Hematopoietic multipotent progenitor cell (in vitro differentiated cells): Measurements from ENCODE around the gene LRRC4. TPM values are rescaled to one million over a fixed set of nuclear protein-coding genes. Genes with fewer than 3 reads are reported as not detected.

ENCODE experiments used
- DNase-seq, 3 donors: peaks; one replicate each; pipeline ENCODE4 v3.0.0-alpha.2; 2011 to 2015; ENCODE audit warnings: low read depth in 2 of 3, low spot score in 2 of 3
- total RNA-seq: library from RNA; depleted of rRNA; stranded (reverse); fragments of >200 nt; gene quantifications from one replicate; pipeline ENCODE4 v1.2.3, GENCODE V29; 2012

LRRC4 gene
- total RNA-seq, 1 donor, result 0.54 TPM

DNA sequence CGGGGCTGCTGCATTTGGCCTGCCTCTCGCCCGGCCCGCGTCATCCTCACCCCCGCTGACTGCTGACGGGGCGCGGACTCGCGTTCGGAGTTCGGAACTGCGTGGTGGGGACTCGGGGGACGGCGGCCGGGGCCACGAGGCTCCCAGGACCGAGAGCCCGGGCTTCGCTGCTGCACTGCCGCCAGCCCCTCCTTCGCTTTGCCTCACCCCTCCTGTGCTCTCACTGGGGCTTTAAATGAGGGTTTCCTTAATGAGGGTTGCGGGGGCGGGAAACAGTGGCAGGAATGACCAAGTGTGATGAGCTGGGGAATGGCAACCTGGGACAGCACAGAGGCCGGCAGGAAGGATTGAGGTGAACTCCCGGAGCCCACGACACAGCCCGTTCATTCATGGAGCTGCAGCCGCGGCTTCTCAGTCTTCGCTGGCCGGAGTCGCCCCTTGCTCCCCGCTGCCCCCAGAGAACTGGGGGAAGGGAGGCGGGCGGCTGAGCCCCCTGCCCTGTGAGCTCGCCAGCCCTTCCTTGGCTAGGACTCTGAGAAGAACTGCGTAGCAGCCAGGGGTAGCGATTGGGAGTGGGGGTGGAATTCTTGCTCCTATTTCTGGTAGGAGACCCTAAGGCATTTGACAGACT, 1.5 kb upstream of the LRRC4 start:
- DNase-seq, result peak in 2 of 3 donors; percentile 11 to 32

DNA sequence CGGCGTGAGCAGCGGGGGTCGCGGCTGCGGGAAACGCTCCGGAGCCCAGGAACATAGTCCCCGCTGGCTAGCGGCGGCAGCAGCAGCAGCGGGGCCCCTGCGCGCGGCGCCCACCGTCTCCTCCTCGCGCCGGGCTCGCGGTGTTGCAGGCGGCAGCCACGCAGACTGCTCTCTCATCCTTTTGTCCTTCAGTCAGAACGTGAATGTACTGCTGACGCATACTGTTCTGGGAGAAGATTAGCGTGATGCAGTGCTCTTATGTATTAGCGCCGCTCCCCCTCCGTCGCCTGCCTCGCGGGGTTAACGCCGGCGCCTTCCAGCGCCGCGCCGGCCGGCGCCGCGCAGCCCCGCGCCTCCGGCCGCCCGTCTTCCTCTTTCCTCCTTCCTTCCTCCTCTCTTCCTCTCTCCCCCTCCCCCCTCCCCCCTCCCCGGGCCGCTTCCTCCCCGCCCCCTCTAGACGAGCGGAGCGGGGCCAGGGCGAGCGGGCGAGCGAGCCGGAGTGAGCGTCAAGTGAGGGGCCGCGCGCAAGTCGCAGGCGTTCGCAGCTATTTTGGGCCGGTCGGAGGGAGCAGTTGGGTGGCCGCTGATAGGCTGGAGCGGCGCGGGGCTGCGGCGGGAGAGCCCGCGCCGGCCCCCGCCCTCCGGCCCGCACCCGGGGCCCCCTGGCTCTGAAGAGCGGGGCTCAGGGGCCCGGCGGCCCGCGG, 816 bp upstream of the LRRC4 start:
- peak; percentile 19 to 83 (median 77) for DNase-seq

DNA sequence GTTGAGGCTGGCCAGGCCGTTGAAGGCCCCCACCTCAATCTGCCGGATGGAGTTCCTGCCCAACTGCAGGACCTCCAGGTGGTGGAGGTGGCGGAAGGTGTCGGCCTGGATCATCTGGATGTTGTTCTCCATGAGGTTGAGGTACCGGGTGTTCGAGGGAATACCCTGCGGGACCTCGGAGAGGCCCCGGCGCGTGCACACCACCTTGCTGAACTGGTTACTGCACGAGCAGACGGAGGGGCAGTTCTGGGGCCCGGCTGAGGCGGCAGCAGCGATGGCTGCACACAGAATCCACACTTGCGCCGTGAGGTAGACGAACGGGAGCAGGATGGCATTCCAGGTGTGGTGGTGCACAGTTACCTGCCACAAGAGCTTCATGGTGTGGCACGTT, 979 bp downstream of the LRRC4 start:
- DNase-seq, result no peak

DNA sequence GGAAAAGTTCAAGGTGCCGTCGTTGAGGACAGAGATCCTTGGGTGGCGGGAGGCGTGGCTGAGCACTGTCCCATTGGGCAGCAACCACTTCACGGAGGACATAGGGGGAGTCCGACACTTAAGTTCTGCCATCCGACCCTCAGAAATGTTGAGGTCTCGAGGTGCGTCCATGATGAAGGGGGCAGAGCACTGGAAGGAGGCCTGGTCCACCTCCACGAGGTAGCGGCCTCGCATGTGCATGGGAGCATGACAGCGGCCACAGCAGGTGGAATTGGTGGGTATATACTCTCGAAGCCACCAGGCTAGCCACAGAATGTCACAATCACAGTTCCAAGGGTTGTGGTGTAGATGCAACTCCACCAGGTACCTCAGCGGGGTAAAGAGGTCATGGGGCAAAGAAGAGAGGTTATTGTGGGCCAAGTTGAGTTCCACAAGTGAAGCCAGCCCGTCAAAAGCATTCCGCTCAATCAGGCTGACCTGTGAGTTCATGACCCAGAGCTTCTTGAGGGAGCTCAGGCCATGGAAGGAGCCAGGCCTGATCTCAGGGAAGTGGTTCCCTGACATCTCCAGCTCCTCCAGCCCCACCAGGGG, 1.7 kb downstream of the LRRC4 start:
- no peak for DNase-seq

DNA sequence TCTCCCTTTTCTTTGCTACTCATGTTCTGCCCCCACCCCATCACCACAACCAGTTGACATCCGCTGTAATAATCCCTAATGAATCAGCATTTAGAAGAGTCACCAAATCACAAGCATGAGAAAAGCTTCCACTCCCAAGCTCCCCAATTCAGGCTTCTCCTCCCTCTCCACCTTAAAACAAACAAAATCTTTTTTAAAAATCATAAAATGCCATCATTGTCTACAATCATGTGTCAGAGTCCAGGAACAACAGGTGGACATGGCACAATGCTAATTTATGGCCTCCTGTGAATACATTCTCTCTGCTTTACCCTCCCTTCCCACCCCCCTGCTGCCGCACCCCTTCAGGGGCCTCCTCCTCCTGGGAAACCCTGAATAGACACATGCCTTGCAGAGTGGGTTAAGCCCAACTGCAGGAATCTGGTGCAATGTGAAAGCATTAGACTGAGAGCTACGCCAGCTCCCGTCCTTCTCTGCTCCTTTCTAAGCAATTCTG, 3.7 kb downstream of the LRRC4 start:
- DNase-seq, result no peak

DNA sequence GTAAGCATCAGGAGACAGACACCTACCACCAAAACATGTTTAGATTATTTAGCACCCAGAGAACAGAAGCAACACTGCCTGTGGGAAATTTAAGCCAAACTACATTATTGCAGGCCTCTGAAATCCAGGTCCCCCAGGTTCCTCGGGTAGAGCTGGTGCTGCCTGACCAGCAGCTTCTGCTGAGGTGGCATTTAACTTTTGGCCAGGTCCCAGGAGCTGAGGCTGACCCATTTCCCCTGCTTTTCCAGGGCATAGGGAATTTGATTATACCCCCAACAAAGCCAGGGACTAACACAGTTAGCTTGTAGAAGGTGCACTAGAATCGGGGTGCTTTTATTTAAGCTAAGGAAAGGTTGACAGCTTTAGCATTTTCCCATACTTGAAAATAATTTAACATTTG, 4.7 kb downstream of the LRRC4 start:
- DNase-seq, result no peak

DNA sequence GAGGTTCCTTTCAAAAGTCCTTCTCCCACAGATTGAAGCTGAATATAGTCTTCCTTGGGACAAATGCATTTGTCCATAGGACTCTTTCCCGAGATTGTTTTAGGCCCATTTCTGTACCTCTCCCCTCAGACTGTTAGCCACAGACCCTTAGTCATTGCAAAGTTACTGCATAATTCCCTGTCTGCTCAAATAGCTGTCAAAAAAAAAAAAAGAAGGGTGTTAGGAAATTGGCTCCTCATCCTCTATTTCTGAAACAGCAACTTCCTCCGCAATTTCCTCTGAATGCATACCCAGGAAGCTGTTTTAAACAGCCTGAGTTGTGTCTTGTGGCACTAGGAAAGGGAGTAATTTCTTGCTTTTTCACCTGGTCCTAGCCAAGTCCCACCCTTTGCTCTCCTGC, 5.4 kb downstream of the LRRC4 start:
- no peak for DNase-seq

DNA sequence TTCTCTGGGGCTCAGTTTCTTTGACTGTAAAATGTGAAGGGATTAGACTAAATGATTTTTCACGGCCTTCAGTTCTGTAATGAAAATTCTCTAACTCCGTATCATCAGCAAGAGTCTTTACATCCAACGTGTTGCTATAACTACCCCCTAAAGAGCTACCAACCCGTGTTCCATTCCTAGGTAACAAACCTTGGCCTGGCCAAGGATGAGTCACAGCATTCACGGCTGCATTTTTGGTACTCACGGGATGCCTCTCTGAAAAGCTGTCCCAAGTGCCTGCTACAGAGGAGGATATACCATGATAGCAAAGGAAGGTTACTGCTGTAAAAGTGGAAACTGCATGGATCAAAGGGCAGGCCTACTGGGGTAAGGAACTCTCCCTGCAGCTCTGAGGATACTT, 5.9 kb downstream of the LRRC4 start:
- no peak for DNase-seq

DNA sequence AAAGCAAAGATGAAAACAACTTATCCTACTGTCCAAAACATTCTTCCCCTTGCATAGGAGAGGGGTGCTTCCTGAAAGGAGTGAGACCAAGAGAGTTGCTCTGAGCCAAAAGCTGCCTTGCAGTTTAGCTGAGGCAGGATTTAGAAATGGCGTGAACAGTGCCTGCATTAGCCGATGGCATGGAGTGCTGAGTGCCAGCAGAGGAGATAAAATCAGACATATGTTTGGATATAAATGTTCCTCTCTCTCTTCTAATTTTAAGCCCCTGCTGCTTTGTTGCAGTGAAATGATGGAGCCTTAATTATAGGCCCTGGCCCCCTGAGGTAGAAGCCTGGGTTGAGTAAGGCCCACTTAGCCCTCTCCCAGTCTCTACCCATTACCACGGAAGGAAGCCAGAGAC, 7.1 kb downstream of the LRRC4 start:
- no peak for DNase-seq

DNA sequence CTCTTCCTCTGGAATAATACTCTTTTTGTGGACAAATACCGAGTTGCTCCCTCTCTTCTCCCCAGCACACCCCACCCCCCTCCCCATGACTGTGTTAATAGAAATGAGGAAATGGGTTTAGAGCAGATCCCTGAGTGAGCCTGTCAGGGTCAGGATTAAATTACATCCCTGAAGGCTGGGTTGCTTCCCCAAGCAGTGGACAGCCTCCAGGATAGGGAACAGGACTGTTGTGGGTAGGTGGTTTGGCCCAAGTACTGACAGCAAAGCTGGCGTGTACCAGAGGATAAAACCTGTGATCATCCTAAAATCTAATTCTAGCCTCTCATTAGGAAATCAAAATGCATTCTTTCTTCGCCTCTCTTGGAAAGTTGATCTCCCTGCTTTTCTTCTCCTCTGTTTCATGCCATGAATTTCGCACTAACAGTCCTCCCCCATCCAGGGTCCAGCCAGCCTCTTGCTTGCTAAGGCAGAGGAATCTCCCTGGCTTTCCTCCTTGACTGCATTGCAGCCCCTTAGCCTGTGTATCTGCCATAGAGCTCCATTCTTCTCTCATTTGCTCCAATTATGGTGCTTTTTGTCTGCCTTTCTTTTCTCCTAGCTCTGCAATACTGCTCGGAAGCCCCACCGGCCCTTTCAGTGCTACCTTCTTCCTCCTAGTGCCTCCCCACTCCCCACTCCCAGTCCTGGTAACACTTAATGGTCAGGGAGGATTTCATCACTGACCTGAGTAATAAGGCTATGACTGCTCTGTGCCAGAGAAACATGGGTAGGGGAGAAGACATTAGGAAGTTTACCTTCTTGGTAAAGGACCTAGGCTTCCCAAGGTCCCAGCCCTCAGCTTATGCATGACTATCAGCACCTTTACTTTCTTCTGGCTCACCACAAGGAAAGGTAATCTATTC, 8.4 kb downstream of the LRRC4 start:
- DNase-seq, result no peak

DNA sequence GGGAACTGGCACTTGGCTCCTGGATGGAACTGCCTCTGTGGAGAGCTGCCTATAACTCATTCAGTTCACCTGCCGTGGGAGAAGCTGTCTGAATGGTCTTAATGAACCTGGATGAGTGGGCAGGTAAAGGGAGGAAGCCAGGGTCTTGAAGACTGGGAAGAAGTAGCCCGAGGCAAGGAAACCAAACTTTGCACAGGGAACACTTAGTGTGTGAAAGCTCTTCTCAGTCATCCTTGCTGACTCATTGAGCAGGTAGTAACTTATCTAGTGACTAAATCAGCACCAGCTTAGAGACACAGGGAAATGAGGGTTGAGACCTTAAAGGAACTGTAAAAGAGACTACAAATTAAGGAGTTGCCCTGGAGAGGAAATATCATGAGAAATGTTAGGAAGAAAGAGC, 9.9 kb downstream of the LRRC4 start:
- DNase-seq, result no peak

DNA sequence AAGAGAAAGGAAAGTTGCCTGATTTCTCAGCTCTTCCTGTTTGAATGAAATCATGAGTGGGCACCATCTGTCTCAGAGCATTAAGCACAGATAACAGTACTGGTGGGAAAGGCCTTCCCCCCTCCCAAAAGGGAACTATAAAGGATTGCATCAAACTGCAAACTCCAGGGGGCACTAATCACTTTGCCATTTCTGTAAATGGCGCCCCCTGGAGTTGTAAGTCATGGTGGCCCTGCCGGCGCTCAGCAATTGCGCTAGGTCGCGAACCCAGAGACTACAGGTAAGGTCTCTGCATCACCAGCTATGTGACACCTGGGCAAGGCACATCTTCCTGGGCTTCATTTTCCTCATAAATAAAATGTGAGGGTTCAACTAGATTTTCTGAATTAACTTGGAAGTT, 11.1 kb downstream of the LRRC4 start:
- peak in 2 of 3 donors; percentile 26 to 31 for DNase-seq

DNA sequence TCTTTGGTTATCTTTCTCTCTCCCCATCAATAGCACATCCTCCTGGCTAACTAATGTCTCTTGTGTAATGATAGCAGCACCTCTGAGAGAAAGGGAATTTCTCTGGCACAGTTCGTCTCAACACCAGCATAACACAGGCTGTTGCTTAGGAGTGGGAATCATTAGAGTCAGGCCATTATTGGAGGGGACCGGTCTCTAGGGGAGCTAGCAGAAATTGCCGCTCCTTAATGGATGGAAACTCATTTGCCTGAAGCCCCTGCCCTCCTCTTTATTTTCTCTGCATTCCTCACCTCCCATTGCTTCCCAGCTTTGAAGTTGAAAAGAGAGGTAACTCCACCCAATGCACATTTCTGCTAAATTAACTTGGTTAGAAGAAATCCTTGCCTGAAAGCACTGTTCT, 11.9 kb downstream of the LRRC4 start:
- no peak for DNase-seq

DNA sequence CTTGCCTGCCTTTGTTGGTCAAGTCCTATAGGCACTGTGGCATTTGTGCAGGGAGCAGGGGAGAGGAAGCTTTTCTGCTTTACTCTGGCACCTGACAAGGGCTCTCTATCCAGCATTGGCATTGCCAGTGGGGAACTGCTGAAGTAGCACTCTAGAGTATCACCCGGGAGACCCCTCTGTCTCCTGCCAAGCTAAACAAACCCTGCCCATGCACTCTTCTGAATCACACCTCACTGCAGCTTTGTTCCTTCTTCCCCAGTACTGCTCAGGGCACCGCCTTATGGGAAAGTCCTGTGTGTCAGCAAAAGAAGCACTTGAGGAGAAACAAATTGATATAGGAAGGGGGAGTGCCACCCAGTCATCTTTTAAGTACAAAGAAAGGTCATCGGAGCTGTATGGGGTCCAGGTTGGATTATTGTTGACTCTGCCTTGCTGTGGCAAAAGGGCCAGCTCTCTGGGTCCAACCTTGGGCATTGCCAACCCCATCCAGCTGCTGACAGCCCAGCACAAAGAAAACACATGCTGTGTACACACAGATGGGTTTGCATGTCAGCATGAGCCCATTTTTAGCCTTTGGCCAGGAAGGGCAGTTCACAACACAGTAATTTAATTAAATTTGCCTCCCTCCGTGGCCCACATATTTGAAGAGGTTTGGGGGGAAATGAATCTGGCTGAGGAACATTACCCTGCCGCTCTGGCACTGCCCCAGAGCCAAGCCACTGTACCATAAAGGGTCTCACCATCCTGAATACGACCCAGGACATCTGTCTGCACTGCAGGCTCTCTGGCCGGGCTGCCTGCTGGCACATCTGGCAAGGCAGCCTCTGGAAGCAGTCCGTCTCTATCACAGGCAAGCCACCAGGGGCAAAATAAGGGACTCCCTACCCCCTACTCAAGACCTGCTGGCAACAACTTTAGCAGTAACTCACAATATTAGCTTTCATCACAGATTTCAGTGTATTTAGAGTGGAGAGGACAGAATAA, 13.1 kb downstream of the LRRC4 start:
- DNase-seq, result no peak

DNA sequence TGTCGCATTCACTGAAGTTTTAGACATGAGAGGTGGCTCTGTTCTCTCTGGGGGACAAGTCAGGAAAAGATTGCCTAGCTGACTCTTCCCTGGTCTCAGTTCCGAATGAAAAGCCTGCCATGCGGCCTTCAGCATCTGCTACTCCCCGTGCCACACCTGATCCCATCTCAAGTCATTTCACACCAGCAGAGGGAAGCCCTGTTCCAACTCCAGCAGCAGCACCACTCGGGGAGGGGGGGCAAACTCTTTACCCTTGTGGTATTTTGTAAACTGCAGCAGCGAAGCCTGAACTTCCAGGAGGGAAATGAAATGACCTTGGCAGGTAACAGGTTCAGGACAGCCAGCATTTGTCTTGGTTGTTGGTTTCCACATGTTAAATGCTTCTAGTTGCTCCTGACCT, 13.8 kb downstream of the LRRC4 start:
- DNase-seq, result no peak

DNA sequence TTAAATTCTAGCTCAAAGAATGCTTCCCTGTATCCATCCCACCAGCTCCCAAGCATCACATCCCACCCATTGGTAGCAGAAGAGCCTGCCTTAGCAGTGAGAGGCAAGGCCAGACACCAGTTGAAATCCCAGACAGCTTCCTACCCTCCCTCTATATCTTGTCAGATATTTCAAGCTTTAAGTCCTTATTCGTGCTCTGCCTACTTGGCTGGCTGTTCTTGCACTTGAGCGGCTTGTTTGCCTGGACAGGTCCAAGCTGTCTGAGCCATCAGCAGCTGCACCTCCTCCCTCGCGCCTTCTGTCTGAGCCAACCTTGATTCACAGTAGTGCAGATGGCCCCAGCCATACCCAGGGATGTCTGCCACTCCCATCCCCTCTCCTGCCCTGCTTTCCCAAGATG, 16.4 kb downstream of the LRRC4 start:
- no peak for DNase-seq

DNA sequence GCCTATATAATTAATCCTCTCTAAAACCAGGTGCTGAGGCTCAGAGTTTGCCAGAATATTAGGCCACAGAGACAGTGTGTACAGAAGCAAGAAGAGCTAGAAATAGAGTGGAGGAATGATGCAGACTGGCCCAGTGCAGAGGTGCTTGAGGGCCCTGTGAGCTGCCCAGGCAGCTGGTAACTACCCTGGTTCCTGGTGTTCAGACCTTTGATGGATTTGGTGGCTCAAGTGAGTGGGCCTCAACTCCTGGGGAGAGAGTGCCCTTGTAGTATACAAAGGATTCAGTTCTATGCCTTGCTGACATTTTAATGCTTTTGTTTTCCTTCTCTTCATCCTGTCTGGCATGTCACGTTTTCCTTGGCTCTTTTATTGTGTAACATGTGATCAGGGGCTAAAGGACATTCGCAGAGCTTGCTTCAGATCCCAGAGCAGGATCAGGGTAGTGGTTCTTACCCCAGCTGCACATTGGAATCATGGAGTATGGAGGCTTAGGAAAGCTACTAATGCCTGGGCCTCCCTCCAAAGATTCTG, 20.0 kb downstream of the LRRC4 start:
- no peak for DNase-seq

DNA sequence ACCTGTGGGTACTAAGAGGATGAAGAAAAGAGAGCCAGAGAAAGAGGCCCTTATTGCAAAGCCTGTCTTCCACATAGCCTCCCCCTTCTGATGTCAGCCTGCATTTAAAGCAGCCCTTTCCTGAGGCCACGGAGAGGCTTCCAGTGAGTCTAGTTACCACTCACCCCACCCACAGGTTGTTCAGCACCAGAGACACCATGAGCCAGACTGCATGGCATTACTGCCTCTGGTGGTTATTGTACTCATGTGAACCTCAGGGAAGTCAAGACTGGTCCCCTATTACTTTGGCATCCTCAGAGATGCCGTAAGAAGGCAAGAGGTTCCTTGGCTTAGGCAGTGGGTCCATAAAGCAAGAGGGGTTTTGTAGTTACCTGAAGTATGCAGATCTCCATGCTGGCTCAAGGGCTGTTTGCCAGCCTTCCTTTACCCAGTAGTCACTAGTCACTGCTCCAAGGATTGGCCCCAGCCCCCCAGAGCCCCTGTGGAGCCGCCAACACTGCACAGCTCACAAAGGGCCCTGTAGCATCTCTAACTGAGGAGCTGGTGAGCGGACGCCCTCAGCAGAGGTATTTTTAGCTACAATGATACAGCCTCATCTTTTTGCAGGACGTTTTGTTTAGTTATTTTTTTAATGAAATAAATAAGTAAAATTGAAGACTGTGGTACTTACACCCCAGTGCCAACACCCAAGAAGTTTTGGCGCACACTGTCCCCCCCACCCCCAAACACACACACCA, 20.7 kb downstream of the LRRC4 start:
- no peak for DNase-seq

DNA sequence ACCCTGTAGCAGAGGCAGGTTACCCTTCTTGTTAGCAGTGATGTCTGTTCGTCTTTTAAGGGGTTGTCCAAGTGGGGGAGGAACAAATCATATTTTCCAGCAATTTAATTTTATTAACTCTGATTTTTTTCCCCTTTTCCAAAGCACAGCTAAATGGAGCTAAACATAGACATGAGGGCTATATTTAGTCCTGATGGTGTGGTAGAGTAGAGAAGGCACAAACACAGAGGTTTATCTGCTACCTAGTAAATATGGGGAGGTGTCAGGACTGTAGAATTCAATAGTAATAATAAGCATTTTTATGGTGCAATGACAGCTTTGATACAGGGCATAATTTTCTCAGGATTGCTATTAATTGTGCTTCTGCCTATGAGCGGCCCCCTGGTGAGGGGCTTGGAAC, 22.5 kb downstream of the LRRC4 start:
- DNase-seq, result no peak
